Measurements from ENCODE around the gene ISCU.

Gene ISCU

GRCh38 chr12:108517288-108518100, 44.9 kb upstream of the ISCU start:
- in situ Hi-C loops (cut with MboI; ENCODE audit: low sequenced_read_pairs, unreplicated experiment), result no loop called here
- TF ChIP-seq CTCF (IDR thresholded peaks at IDR 0.05; ENCODE audit: borderline replicate concordance, control extremely low read depth, extremely low read depth, insufficient read depth, missing control alignments), result no peak
- no peak for DNase-seq (ENCODE audit: low spot score)

- no peak for DNase-seq (ENCODE audit: low spot score)
- in situ Hi-C loops (cut with MboI; ENCODE audit: low sequenced_read_pairs, unreplicated experiment), result no loop called here
- no peak for TF ChIP-seq CTCF (IDR thresholded peaks at IDR 0.05; ENCODE audit: borderline replicate concordance, control extremely low read depth, extremely low read depth, insufficient read depth, missing control alignments)
These were observed 44.2 kb upstream of the ISCU start for GRCh38 chr12:108518101-108518715.

GRCh38 chr12:108518716-108519496, 43.5 kb upstream of the ISCU start:
- DNase-seq (ENCODE audit: low spot score), result no peak
- in situ Hi-C loops (cut with MboI; ENCODE audit: low sequenced_read_pairs, unreplicated experiment), result no loop called here
- no peak for TF ChIP-seq CTCF (IDR thresholded peaks at IDR 0.05; ENCODE audit: borderline replicate concordance, control extremely low read depth, extremely low read depth, insufficient read depth, missing control alignments)

- no peak for TF ChIP-seq CTCF (IDR thresholded peaks at IDR 0.05; ENCODE audit: borderline replicate concordance, control extremely low read depth, extremely low read depth, insufficient read depth, missing control alignments)
- no peak for DNase-seq (ENCODE audit: low spot score)
- in situ Hi-C loops (cut with MboI; ENCODE audit: low sequenced_read_pairs, unreplicated experiment), result no loop called here
These were observed 42.8 kb upstream of the ISCU start for GRCh38 chr12:108519558-108519957.

DNA sequence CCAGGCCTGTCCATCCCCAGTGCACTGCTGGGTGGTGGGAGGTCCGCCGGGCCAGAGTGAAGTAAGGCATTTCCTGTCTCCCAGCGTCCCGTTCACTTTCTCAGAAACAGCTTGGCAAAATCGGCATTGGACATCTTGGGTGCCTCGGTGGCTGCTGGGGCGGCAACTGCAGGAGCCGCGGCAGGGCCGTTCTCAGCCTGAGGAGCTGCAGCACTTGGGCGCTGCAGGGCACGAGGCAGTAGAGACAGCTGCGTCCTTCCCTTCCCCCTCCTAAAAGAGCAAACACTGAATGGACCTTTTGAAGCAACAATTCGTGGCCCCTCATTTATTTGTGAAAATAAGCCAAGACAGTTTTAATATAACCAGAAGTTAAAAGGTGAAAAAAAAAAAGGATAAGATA, 39.0 kb upstream of the ISCU start:
- in situ Hi-C loops (cut with MboI; ENCODE audit: low sequenced_read_pairs, unreplicated experiment), result no loop called here
- no peak for DNase-seq (ENCODE audit: low spot score)
- TF ChIP-seq CTCF (IDR thresholded peaks at IDR 0.05; ENCODE audit: borderline replicate concordance, control extremely low read depth, extremely low read depth, insufficient read depth, missing control alignments), result no peak

- no peak for TF ChIP-seq CTCF (IDR thresholded peaks at IDR 0.05; ENCODE audit: borderline replicate concordance, control extremely low read depth, extremely low read depth, insufficient read depth, missing control alignments)
- no peak for DNase-seq (ENCODE audit: low spot score)
- in situ Hi-C loops (cut with MboI; ENCODE audit: low sequenced_read_pairs, unreplicated experiment), result no loop called here
These were observed 36.7 kb upstream of the ISCU start for GRCh38 chr12:108525681-108526080.
